Fibroblast of the aortic adventitia (primary cell): ENCODE data around the gene SH2B2. TPM values are rescaled to one million over a fixed set of nuclear protein-coding genes. Genes with fewer than 3 reads are reported as not detected.

Source experiments
- DNase-seq: peaks from one replicate; pipeline ENCODE4 v3.0.0-alpha.2; 2010; ENCODE audit warnings: low read depth
- H3K4me3 ChIP-seq: 2 replicates; pipeline ENCODE4 v1.5.1; 2011; ENCODE audit warnings: low read depth, mild to moderate bottlenecking, control low read depth, low read length, moderate library complexity
- CTCF ChIP-seq: IDR thresholded peaks from 2 replicates; pipeline ENCODE4 v1.5.1; 2011; ENCODE audit warnings: mild to moderate bottlenecking, low read length, control low read depth, inconsistent platforms; ENCODE audit not compliant: insufficient read depth
- total RNA-seq: library from RNA; depleted of rRNA; stranded (reverse); fragments of >200 nt; gene quantifications from 2 replicates; pipeline ENCODE4 v1.2.3, GENCODE V29; 2012; ENCODE audit warnings: low replicate concordance

SH2B2 gene
- total RNA-seq, 1 donor = 2.0 TPM

- no peak overlapping the region for H3K4me3 ChIP-seq
- TF ChIP-seq CTCF = no peak
- DNase-seq = no peak
Observed at GRCh38 chr7:102255916-102256315, 30.8 kb upstream of the SH2B2 start.

GRCh38 chr7:102258073-102258748 is 28.5 kb upstream of the SH2B2 start:
- no peak for DNase-seq
- no peak for TF ChIP-seq CTCF
- no peak overlapping the region for H3K4me3 ChIP-seq

GRCh38 chr7:102258749-102259107 is 27.9 kb upstream of the SH2B2 start:
- no peak for TF ChIP-seq CTCF
- no peak overlapping the region for H3K4me3 ChIP-seq
- no peak for DNase-seq

GRCh38 chr7:102260856-102261255 is 25.8 kb upstream of the SH2B2 start:
- TF ChIP-seq CTCF = no peak
- DNase-seq = peak; percentile 58
- H3K4me3 ChIP-seq = no peak overlapping the region

- no peak for TF ChIP-seq CTCF
- DNase-seq = no peak
- no peak overlapping the region for H3K4me3 ChIP-seq
Observed at GRCh38 chr7:102261451-102261850, 25.2 kb upstream of the SH2B2 start.

GRCh38 chr7:102262546-102262945 is 24.1 kb upstream of the SH2B2 start:
- H3K4me3 ChIP-seq = no peak overlapping the region
- no peak for TF ChIP-seq CTCF
- no peak for DNase-seq

GRCh38 chr7:102264367-102264891 is 22.2 kb upstream of the SH2B2 start:
- no peak for TF ChIP-seq CTCF
- no peak for DNase-seq
- H3K4me3 ChIP-seq = no peak overlapping the region
